Thoracic aorta (tissue), 2 donors: ENCODE data around the gene CLDND2. TPM values are rescaled to one million over a fixed set of nuclear protein-coding genes. Genes with fewer than 3 reads are reported as not detected.

Experiments
- ATAC-seq: fragments of 150-250 bp; one replicate; pipeline ENCODE4 v1.8.0; 2017; ENCODE audit warnings: low read depth; ENCODE audit not compliant: insufficient number of reproducible peaks, low FRiP score
- DNase-seq: peaks from one replicate; pipeline ENCODE4 v3.0.0-alpha.2; 2020; ENCODE audit warnings: low spot score
- H3K27ac ChIP-seq, 2 donors: fragments of 200-600 bp; sonication (generic); 1 replicate in 1 of 2; 2 replicates in 1 of 2; pipeline ENCODE4 v1.5.1; 2016; ENCODE audit warnings: mild to moderate bottlenecking in 2 of 2, moderate library complexity in 2 of 2
- H3K27me3 ChIP-seq: fragments of 200-600 bp; sonication (generic); replicated peaks from 2 replicates; pipeline ENCODE4 v1.6.0; 2016; ENCODE audit warnings: mild to moderate bottlenecking; ENCODE audit not compliant: insufficient read depth
- H3K36me3 ChIP-seq: fragments of 200-600 bp; sonication (generic); one replicate; pipeline ENCODE4 v1.5.1; 2016
- H3K4me1 ChIP-seq, 2 donors: fragments of 200-600 bp; sonication (generic); 1 replicate in 1 of 2; 2 replicates in 1 of 2; pipeline versions ENCODE4 v1.5.1 to v1.6.0; 2016; ENCODE audit warnings: low read depth in 2 of 2, mild to moderate bottlenecking in 1 of 2; ENCODE audit not compliant: control insufficient read depth in 1 of 2
- H3K4me3 ChIP-seq: fragments of 200-600 bp; sonication (generic); 2 replicates; pipeline ENCODE4 v1.5.1; 2016; ENCODE audit warnings: mild to moderate bottlenecking
- H3K9me3 ChIP-seq: fragments of 200-600 bp; sonication (generic); 2 replicates; pipeline ENCODE4 v1.5.1; 2016
- total RNA-seq, 2 donors: library from RNA; depleted of rRNA; stranded (reverse); fragments of >200 nt; gene quantifications; one replicate each; pipeline versions ENCODE4 v1.1.0 to v1.2.3, GENCODE V29; 2016
- TF ChIP-seq, protein P1 (sequence below): fragments of 200-600 bp; sonication (generic); IDR thresholded peaks from one replicate; pipeline ENCODE4 v1.5.1; 2019; ENCODE audit warnings: antibody characterized with exemption

CLDND2 gene
- total RNA-seq, 2 donors from 2014 or later, result not detected

DNA sequence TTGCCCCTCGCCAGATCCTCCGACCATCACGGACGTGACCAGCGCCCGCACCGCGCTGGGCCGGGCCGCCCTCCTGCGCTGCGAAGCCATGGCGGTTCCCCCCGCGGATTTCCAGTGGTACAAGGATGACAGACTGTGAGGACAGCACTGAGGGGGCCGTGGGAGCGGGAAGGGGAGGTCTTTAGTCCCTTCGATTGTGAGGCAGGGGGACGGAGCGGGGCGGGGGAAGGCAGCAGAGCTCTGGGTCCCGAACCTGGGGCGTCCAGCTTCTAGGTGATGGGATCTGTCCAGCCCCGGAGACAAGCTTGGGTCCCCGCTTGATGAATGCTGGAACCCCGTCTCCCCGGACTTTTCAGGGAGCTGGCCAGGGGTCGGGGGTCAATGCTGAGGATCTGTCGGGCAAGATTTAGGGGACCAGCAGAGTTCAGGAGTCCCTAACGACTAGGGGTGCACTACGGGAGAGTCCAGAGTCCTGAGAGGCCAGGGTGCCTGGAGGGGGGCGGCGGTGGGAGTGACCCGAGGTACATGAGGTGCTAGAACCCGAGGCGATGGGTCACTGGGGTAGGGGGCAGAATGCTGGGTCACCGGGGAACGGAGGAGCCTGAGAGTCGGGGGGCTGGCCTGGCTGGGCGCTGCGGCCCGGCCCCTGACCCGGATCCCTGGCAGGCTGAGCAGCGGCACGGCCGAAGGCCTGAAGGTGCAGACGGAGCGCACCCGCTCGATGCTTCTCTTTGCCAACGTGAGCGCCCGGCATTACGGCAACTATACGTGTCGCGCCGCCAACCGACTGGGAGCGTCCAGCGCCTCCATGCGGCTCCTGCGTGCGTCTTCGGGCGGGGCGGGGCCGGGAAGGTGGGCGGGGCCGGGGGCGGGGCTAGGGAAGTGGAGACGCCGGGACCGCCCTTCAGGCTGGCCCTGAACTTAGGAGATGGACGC lies 41.5 kb downstream of the CLDND2 start:
- H3K27ac ChIP-seq, result no peak overlapping the region
- H3K4me3 ChIP-seq, result peak overlapping the region; percentile 5
- TF ChIP-seq, protein P1, sequence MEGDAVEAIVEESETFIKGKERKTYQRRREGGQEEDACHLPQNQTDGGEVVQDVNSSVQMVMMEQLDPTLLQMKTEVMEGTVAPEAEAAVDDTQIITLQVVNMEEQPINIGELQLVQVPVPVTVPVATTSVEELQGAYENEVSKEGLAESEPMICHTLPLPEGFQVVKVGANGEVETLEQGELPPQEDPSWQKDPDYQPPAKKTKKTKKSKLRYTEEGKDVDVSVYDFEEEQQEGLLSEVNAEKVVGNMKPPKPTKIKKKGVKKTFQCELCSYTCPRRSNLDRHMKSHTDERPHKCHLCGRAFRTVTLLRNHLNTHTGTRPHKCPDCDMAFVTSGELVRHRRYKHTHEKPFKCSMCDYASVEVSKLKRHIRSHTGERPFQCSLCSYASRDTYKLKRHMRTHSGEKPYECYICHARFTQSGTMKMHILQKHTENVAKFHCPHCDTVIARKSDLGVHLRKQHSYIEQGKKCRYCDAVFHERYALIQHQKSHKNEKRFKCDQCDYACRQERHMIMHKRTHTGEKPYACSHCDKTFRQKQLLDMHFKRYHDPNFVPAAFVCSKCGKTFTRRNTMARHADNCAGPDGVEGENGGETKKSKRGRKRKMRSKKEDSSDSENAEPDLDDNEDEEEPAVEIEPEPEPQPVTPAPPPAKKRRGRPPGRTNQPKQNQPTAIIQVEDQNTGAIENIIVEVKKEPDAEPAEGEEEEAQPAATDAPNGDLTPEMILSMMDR, result no peak
- no peaks in the 10 kb centered on the region for H3K27me3 ChIP-seq
- no peak for ATAC-seq
- no peak for DNase-seq
- no peaks in the 10 kb centered on the region for H3K4me1 ChIP-seq
- no peaks in the 10 kb centered on the region for H3K9me3 ChIP-seq
- H3K36me3 ChIP-seq, result no peaks in the 10 kb centered on the region

DNA sequence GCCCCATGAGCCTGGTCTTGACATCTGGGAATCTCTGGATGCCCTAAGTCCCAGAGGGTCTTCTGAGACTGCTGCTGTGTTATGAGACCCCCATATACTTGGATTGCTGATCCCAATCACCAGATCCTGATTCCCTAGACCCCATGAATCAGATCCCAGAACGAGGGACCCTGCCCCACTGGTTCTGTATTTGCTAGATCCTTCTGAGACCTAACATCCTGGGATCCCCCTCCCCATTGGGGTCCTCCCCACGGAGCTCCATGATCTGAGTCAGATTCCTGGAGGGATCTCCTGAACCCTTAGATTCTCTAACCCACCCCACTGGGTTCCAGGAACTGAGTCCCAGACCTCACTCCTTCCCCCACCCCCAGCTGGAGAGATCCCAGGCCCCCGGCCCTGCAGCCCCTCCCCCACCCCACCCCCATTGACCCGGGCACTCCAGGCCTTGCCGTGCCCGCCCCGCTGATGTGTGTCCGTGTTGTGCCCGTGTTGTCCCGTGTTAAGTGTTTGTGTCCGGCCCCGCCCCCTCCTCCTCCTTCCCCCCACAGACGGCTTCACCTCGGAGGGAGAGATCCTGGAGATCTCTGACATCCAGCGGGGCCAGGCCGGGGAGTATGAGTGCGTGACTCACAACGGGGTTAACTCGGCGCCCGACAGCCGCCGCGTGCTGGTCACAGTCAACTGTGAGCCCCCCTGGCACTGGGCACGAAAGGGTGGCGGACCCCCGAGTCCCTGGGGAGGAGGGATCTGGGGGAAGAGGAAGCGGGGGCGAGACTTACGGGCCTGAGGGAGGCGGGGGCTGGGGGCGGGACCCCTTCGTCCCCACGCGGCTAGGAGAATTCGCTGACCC lies 42.4 kb downstream of the CLDND2 start:
- H3K27ac ChIP-seq, result no peak overlapping the region
- DNase-seq, result no peak
- no peaks in the 10 kb centered on the region for H3K4me1 ChIP-seq
- H3K4me3 ChIP-seq, result no peak overlapping the region
- H3K36me3 ChIP-seq, result no peaks in the 10 kb centered on the region
- no peak for ATAC-seq
- TF ChIP-seq, protein P1, result no peak
- H3K9me3 ChIP-seq, result no peaks in the 10 kb centered on the region
- H3K27me3 ChIP-seq, result no peaks in the 10 kb centered on the region

DNA sequence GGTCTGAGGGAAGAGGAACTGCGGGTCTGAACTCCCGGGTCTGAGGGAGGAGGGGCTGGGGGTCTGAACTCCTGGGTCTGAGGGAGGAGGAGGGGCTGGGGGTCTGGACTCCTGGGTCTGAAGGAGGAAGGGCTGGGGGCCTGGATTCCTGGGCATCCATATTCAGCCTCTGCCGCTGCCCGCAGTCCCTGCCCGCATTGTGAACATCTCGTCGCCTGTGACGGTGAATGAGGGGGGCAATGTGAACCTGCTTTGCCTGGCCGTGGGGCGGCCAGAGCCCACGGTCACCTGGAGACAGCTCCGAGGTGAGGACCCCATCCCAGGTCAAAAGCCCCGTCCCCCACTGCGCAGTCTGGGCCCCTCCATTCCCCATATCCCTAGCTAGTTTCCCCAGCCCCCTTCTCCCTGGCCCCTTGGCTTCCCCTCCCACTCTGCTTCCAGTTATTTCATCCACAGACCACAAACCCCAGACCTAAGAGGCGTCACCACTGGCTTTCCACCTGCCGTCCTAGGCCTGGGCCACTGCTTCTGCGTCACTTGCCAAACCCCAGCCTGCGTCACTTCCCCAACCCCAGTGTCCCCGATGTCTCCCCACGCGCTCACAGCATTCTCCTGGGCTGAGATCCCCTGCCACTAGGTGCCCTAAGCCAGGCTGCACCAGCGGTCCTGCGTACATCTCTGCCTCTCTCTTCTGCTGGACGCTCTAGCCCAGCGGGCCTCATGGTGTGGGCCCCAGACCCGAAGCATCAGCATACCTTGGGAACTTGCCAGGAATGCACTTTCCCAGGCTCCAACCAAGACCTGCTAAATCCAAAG lies 43.4 kb downstream of the CLDND2 start:
- ATAC-seq (no peak), DNase-seq (no peak)
- Histone ChIP-seq H3K27me3 (no peaks in the 10 kb centered on the region), H3K9me3 (no peaks in the 10 kb centered on the region), H3K4me3 (no peak overlapping the region), H3K4me1 (no peaks in the 10 kb centered on the region), H3K27ac (no peak overlapping the region), H3K36me3 (no peaks in the 10 kb centered on the region)
- TF ChIP-seq, protein P1, result no peak

DNA sequence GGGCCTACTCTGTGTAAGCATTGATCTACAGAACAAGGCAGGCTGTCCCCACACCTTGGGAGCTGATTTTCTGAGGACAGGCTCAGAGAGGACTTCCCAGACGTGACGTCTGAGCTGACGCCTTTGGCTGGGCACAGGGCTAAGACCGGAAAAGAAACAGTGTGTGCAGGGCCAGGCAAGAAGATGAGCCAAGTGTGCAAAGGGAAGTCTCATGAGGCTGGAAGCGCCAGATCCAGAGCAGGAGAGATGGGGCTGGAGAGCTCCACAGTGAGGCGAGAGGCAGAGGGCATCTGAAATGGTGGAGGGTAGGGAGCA lies 44.7 kb downstream of the CLDND2 start:
- Histone ChIP-seq H3K36me3 (no peaks in the 10 kb centered on the region), H3K27ac (no peak overlapping the region), H3K4me1 (no peaks in the 10 kb centered on the region), H3K4me3 (no peak overlapping the region), H3K27me3 (no peaks in the 10 kb centered on the region), H3K9me3 (no peaks in the 10 kb centered on the region)
- DNase-seq (no peak), ATAC-seq (no peak)
- TF ChIP-seq, protein P1, result no peak
